Prostate gland (tissue), 2 donors: ENCODE measurements around the gene ATP9A. TPM values are rescaled to one million over a fixed set of nuclear protein-coding genes. Genes with fewer than 3 reads are reported as not detected.

Source experiments
- DNase-seq: peaks from one replicate; pipeline ENCODE4 v3.0.0-alpha.2; 2019; ENCODE audit warnings: low spot score
- H3K27ac ChIP-seq, 2 donors: fragments of 200-600 bp; sonication (generic); 2 replicates each; pipeline ENCODE4 v1.5.1; 2017 to 2019
- H3K27me3 ChIP-seq: fragments of 200-600 bp; sonication (generic); replicated peaks from 2 replicates; pipeline ENCODE4 v1.5.1; 2019; ENCODE audit not compliant: insufficient read depth
- H3K36me3 ChIP-seq, 2 donors: fragments of 200-600 bp; sonication (generic); 1 replicate in 1 of 2; 2 replicates in 1 of 2; pipeline versions ENCODE4 v1.5.1 to v1.8.1; 2017 to 2019
- H3K4me1 ChIP-seq: fragments of 200-600 bp; sonication (generic); replicated peaks from 2 replicates; pipeline ENCODE4 v1.5.1; 2019
- H3K4me3 ChIP-seq, 2 donors: fragments of 200-600 bp; sonication (generic); 2 replicates each; pipeline ENCODE4 v1.5.1; 2017 to 2019
- H3K9me3 ChIP-seq: fragments of 200-600 bp; sonication (generic); 2 replicates; pipeline ENCODE4 v1.5.1; 2017
- POLR2A ChIP-seq: fragments of 450-650 bp; IDR thresholded peaks from one replicate; pipeline ENCODE4 v1.6.1; 2016; ENCODE audit warnings: antibody characterized with exemption, mild to moderate bottlenecking
- POLR2AphosphoS5 ChIP-seq: sonication (generic); formaldehyde crosslinking; IDR thresholded peaks from one replicate; pipeline ENCODE4 v1.6.1; 2017; ENCODE audit warnings: antibody characterized with exemption
- WGBS: methylation state at CpG from one replicate; pipeline ENCODE4 v1.1.5; 2018; 5-methylcytosine and 5-hydroxymethylcytosine counted together
- intact Hi-C: fragments of 100-400 bp; cut with DNase I; formaldehyde crosslinking; loops from one replicate; pipeline ENCODE4 v1.14.2; 2022
- total RNA-seq, 2 donors: library from RNA; depleted of rRNA; stranded (reverse); fragments of >200 nt; gene quantifications; one replicate each; pipeline ENCODE4 v1.1.0, GENCODE V29; 2016
- TF ChIP-seq, protein P1 (sequence below), 4 experiments: fragments of 200-600 bp in 2 of 4; fragments of 450-650 bp in 2 of 4; sonication (generic) in 2 of 4; IDR thresholded peaks; 1 replicate in 3 of 4; 2 replicates in 1 of 4; pipeline ENCODE4 v1.5.1; 2016 to 2019; ENCODE audit warnings: antibody characterized with exemption in 4 of 4, mild to moderate bottlenecking in 2 of 4, moderate library complexity in 2 of 4

Gene ATP9A
- total RNA-seq, 2 donors from 2014 or later: 35.1 to 118 TPM

GRCh38 chr20:51547951-51548350, 220.2 kb downstream of the ATP9A start:
- no peak overlapping the region for H3K4me3 ChIP-seq
- H3K4me1 ChIP-seq: peaks cover 2% of the 10 kb centered on the region
- WGBS: 90% methylated on average over 7 of the region's 7 CpGs
- TF ChIP-seq POLR2A: no peak
- TF ChIP-seq POLR2AphosphoS5: no peak
- TF ChIP-seq, protein P1, sequence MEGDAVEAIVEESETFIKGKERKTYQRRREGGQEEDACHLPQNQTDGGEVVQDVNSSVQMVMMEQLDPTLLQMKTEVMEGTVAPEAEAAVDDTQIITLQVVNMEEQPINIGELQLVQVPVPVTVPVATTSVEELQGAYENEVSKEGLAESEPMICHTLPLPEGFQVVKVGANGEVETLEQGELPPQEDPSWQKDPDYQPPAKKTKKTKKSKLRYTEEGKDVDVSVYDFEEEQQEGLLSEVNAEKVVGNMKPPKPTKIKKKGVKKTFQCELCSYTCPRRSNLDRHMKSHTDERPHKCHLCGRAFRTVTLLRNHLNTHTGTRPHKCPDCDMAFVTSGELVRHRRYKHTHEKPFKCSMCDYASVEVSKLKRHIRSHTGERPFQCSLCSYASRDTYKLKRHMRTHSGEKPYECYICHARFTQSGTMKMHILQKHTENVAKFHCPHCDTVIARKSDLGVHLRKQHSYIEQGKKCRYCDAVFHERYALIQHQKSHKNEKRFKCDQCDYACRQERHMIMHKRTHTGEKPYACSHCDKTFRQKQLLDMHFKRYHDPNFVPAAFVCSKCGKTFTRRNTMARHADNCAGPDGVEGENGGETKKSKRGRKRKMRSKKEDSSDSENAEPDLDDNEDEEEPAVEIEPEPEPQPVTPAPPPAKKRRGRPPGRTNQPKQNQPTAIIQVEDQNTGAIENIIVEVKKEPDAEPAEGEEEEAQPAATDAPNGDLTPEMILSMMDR (IDR thresholded peaks at IDR 0.05): no peak
- no peaks in the 10 kb centered on the region for H3K9me3 ChIP-seq
- intact Hi-C loops: no loop called here
- no peak overlapping the region for H3K27ac ChIP-seq
- no peaks in the 10 kb centered on the region for H3K27me3 ChIP-seq
- no peaks in the 10 kb centered on the region for H3K36me3 ChIP-seq
- no peak for DNase-seq

Other genes with a start within 250 kb of the ATP9A start
- 1 to 10 TPM; 4.3 to 8.4 TPM for gene NFATC2, start 225.7 kb downstream of the ATP9A start, total RNA-seq
- gene SALL4, start 34.1 kb upstream of the ATP9A start, total RNA-seq: 10 to 100 TPM in 1 of 2 donors, 1 to 10 TPM in 1; 1.8 to 12.6 TPM